Skin epidermis (tissue), 12 donors: ENCODE measurements around the gene MPZL2.

Experiments used
- H3K27ac ChIP-seq, 21 experiments: fragments of 200-600 bp; sonication (generic) in 11 of 21; one replicate each; pipeline ENCODE4 v1.5.0; 2020; ENCODE audit warnings: mild to moderate bottlenecking in 3 of 21, inconsistent platforms in 2 of 21, moderate library complexity in 2 of 21
- H3K4me3 ChIP-seq, 7 experiments: fragments of 200-600 bp; sonication (generic) in 2 of 7; one replicate each; pipeline ENCODE4 v1.5.0; 2020; ENCODE audit warnings: inconsistent platforms in 2 of 7, mild to moderate bottlenecking in 2 of 7, moderate library complexity in 1 of 7

Gene MPZL2

DNA sequence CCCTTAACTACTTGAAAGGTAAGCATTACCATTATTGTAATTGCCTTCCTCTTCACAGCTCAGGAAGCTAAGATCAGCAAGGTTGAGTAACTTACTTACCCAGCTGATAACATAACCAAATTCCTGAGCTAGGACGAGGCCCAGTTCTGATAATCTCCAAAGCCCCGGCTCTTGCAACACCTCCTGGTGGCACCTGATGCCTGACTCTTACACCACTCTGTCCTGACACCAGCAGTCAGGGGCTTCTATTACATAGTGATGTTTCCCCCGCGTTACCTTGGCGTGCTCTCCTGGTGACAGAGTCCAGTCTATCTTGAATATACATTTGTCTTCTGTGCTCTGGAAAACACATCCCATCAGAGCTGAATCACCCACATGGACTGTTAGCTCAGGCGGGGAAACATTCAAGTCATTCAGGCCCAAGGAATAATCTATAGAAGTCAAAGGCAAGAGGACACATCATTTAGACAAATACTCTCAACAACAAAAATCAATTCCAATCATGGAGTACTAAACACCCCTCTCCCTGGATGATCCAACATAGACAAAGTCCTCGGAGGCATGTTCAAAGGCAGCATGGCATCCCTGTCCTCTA is 51.9 kb downstream of the MPZL2 start:
- Histone ChIP-seq H3K27ac (peak overlapping the region in 2 of 21 experiments; percentile 3 to 90), H3K4me3 (no peak overlapping the region)

GRCh38 chr11:118211006-118211405 is 53.1 kb downstream of the MPZL2 start:
- H3K4me3 ChIP-seq: no peak overlapping the region
- H3K27ac ChIP-seq: no peak overlapping the region

- Histone ChIP-seq H3K27ac (no peak overlapping the region), H3K4me3 (no peak overlapping the region)
These were observed 53.8 kb downstream of the MPZL2 start for GRCh38 chr11:118210323-118210722.

DNA sequence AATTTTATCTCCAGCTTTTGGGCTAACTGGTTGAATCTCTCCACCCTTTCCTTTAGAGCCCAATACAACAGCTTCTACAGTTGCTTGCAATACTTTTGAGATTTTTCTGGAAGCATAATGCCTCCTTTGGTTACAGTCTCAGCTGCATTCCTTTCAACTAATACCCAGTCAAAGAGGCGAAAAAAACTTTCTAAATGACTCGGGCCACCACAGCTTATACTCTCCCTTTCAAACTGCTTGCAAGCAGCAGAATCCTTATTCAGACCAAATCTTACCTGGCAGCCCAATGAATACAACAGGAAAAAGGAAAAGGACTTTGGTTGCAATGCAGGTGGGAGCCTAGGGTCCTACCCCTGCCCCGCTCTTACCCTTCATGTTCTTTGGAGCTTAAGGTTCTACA is 55.1 kb downstream of the MPZL2 start:
- Histone ChIP-seq H3K4me3 (no peak overlapping the region), H3K27ac (no peak overlapping the region)

DNA sequence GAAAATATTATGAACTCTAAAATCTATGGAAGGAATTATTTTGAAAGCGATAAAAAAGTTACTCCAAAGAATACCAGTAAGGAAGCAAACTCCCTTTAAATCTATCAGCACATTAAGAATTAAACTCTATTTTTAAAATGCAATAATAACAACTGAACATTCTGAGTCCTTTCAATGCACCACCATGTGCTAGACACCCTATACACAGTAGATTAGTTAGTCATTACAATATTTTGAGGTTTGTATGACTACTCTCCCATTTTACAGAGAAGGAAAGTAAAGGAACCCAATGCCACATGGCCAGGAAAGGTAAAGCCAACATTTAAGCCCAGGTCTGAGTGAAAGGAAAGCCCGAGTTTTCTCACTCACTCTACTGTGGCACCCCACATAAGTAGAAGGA is 57.0 kb downstream of the MPZL2 start:
- Histone ChIP-seq H3K4me3 (no peak overlapping the region), H3K27ac (peak overlapping the region in 15 of 21 experiments; percentile 14 to 77 (median 51))

- Histone ChIP-seq H3K4me3 (no peak overlapping the region), H3K27ac (peak overlapping the region in 14 of 21 experiments; percentile 24 to 77 (median 52))
These were observed 57.6 kb downstream of the MPZL2 start for GRCh38 chr11:118206391-118207031.

GRCh38 chr11:118205606-118206378 is 58.3 kb downstream of the MPZL2 start:
- H3K27ac ChIP-seq: peak overlapping the region in 9 of 21 experiments; percentile 42 to 77 (median 65)
- no peak overlapping the region for H3K4me3 ChIP-seq
